ENCODE measurements around the gene MAPK8IP3. TPM values are rescaled to one million over a fixed set of nuclear protein-coding genes. Genes with fewer than 3 reads are reported as not detected.

The MAPK8IP3 gene
- total RNA-seq, 6 experiments from 2014 or later = 34.3 to 39.9 (median 37.1) TPM

DNA sequence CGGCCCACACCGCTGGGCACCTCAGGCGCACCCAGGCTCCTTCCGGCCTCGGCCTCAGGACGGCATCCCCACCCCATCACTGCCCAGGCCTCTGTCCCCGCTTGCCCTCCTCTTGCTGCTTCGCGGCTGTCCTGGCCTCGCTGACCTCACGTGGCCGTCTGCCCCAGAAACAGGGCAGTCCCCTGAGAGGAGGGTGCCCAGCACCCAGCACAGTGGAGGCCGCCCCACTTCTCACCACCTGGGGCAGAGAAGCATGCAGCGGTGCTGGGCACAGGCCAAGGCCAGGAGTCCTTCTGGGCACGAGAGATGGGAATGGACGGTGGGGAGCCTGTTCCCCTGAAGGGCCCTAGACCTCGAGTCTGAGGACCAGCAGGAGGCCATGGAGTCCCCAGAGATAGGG is 111.7 kb downstream of the MAPK8IP3 start:
- DNase-seq = no peak
- Mint-ChIP-seq H3K27me3 (ENCODE audit: insufficient read depth) (no peaks in the 10 kb centered on the region), H3K4me3 (no peak overlapping the region), H3K9me3 (no peaks in the 10 kb centered on the region), H3K4me1 (ENCODE audit: low read depth) (peaks cover 5% of the 10 kb centered on the region; the same call in 1 of the 2 replicates), H3K27ac (no peak overlapping the region), H3K36me3 (ENCODE audit: low read depth) (peaks cover 8% of the 10 kb centered on the region; the same call in 1 of the 2 replicates)
- TF ChIP-seq, protein P1, sequence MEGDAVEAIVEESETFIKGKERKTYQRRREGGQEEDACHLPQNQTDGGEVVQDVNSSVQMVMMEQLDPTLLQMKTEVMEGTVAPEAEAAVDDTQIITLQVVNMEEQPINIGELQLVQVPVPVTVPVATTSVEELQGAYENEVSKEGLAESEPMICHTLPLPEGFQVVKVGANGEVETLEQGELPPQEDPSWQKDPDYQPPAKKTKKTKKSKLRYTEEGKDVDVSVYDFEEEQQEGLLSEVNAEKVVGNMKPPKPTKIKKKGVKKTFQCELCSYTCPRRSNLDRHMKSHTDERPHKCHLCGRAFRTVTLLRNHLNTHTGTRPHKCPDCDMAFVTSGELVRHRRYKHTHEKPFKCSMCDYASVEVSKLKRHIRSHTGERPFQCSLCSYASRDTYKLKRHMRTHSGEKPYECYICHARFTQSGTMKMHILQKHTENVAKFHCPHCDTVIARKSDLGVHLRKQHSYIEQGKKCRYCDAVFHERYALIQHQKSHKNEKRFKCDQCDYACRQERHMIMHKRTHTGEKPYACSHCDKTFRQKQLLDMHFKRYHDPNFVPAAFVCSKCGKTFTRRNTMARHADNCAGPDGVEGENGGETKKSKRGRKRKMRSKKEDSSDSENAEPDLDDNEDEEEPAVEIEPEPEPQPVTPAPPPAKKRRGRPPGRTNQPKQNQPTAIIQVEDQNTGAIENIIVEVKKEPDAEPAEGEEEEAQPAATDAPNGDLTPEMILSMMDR (IDR thresholded peaks at IDR 0.05) = no peak

DNA sequence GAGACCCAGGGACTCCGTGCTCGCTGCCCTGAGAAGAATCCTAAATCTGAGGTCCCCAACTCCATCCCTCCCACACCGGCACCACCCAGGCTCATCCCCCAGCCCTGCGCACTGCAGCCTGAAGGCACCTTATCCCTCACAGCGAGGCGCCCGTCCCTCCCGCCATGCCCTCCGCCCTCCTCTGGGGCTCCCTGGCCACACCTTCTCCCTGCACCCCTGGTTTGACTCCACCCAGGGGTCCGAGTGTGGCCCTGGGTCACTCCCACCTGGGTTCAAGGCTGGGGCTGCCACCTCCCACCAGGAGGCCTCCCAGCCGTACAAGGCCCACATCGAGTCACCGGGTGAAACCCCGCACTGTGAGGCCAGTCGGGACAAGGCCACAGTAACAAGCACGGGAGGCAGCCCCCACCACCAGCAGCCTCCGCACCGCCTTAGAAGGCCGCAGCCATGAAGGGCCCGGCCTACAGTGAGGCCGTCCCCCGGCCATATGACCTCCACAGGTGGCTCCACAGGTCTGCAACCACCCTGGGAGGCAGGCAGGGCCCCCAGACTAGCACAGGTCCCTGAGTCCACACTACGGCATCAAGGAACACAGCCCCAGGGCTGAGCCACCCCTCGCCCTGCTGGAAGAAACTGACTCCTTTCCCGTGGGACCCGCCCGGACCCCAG is 112.3 kb downstream of the MAPK8IP3 start:
- DNase-seq = no peak
- no peaks in the 10 kb centered on the region for H3K27me3 Mint-ChIP-seq (ENCODE audit: insufficient read depth)
- no peaks in the 10 kb centered on the region for H3K9me3 Mint-ChIP-seq
- H3K4me3 Mint-ChIP-seq = no peak overlapping the region
- TF ChIP-seq, protein P1 (IDR thresholded peaks at IDR 0.05) = no peak
- H3K36me3 Mint-ChIP-seq (ENCODE audit: low read depth) = peaks cover 7% of the 10 kb centered on the region; the same call in 1 of the 2 replicates
- H3K27ac Mint-ChIP-seq = no peak overlapping the region
- H3K4me1 Mint-ChIP-seq (ENCODE audit: low read depth) = peaks cover 4% of the 10 kb centered on the region; the same call in 1 of the 2 replicates

DNA sequence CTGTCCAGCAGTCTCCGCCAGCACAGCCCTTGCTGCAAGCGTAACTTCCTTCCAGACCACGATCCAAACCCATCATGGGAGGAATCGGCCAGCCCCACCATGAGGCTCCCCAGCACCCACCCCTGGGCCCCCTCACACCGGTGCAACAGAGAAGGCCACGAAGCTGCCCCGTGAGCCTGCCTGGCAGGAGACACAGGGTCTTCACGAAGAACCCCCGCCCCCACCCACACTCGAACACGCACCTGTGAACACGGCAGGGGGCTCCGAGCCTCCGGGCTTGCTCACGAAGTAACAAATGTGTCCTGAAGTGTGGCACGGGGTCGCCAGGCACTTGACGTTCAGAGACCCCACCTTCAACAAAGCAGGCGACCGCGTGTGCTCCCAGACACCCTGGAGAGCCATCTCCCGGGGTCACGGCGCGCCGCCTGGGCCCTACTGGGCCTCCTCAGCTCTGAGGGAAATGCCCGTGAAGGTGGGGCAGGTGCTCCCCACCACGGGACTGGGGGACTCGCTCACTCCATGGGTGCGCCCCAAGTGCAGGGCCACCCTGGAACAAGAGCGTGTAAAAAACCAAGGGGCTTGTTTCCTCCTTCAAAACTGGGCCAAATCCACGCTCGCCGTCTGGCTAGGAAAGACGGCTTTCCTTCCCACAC is 113.0 kb downstream of the MAPK8IP3 start:
- Mint-ChIP-seq H3K27ac (no peak overlapping the region), H3K36me3 (ENCODE audit: low read depth) (peaks cover under 1% of the 10 kb centered on the region; the same call in 1 of the 2 replicates), H3K4me3 (no peak overlapping the region)

DNA sequence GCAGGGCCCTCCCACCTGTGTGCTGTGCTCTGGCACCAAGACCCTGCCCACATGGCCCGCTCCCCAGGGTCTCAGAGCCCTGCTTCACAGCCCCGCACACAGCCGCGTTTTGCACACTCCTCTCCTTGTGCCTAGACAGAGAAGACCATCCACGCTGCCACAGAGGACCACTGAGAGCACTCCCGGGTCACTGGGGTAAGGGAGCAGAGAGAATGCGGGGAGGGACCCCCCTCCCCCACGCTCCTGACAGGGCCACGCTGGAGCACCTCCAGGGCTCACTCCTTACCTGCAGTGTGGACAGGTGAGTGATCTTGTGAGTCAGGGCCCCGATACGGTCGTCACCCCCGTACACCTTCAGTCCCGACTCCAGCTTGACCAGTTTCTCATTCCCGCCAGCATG is 113.6 kb downstream of the MAPK8IP3 start:
- H3K36me3 Mint-ChIP-seq (ENCODE audit: low read depth) = no peaks in the 10 kb centered on the region

More for the DNA sequence above, 113.0 kb downstream of the MAPK8IP3 start:
- H3K4me1 Mint-ChIP-seq (ENCODE audit: low read depth) = peaks cover 5% of the 10 kb centered on the region
- no peak for DNase-seq
- H3K27me3 Mint-ChIP-seq (ENCODE audit: insufficient read depth) = no peaks in the 10 kb centered on the region
- TF ChIP-seq, protein P1 (IDR thresholded peaks at IDR 0.05) = no peak
- no peaks in the 10 kb centered on the region for H3K9me3 Mint-ChIP-seq

More for the DNA sequence above, 113.6 kb downstream of the MAPK8IP3 start:
- H3K9me3 Mint-ChIP-seq = no peaks in the 10 kb centered on the region
- H3K27ac Mint-ChIP-seq = no peak overlapping the region
- no peak overlapping the region for H3K4me3 Mint-ChIP-seq
- H3K4me1 Mint-ChIP-seq (ENCODE audit: low read depth) = peaks cover 11% of the 10 kb centered on the region
- H3K27me3 Mint-ChIP-seq (ENCODE audit: insufficient read depth) = no peaks in the 10 kb centered on the region
- DNase-seq = no peak
- TF ChIP-seq, protein P1 (IDR thresholded peaks at IDR 0.05) = no peak

Small RNA genes within 50 kb of the gene (microRNA-seq; reads per million reads assigned to microRNA genes)
- 16.2 reads per million, percentile 21 among the genes with 10 or more reads in this experiment for gene MIR3177

Other genes with a start within 250 kb of the MAPK8IP3 start
- gene CLCN7, start 231.2 kb upstream of the MAPK8IP3 start, total RNA-seq (2021; fragmentation: NEBNext Ultra II Directional; extraction: Animal tissue kit (Norgen Biotek cat#: 25700)) = 10 to 100 TPM; 47.5 to 62.6 (median 51.3) TPM
- under 1 TPM in 4 of 6 experiments, not detected in 2; 0.14 to 0.24 (median 0.18) TPM for gene PTX4, start 217.3 kb upstream of the MAPK8IP3 start, total RNA-seq (2021; fragmentation: NEBNext Ultra II Directional; extraction: Animal tissue kit (Norgen Biotek cat#: 25700))
- gene TELO2, start 212.8 kb upstream of the MAPK8IP3 start, total RNA-seq (2021; fragmentation: NEBNext Ultra II Directional; extraction: Animal tissue kit (Norgen Biotek cat#: 25700)) = 10 to 100 TPM; 28.6 to 37.4 (median 34.8) TPM
- 10 to 100 TPM; 15.4 to 28.5 (median 16.2) TPM for gene TMEM204, start 172.5 kb upstream of the MAPK8IP3 start, total RNA-seq (2021; fragmentation: NEBNext Ultra II Directional; extraction: Animal tissue kit (Norgen Biotek cat#: 25700))
- gene IFT140, start 94.1 kb upstream of the MAPK8IP3 start, total RNA-seq (2021; fragmentation: NEBNext Ultra II Directional; extraction: Animal tissue kit (Norgen Biotek cat#: 25700)) = 10 to 100 TPM; 11.1 to 15.6 (median 13.2) TPM
- gene CRAMP1, start 93.8 kb upstream of the MAPK8IP3 start, total RNA-seq (2021; fragmentation: NEBNext Ultra II Directional; extraction: Animal tissue kit (Norgen Biotek cat#: 25700)) = 10 to 100 TPM; 10.7 to 14.2 (median 12.4) TPM
- gene JPT2, start 27.9 kb upstream of the MAPK8IP3 start, total RNA-seq (2021; fragmentation: NEBNext Ultra II Directional; extraction: Animal tissue kit (Norgen Biotek cat#: 25700)) = 10 to 100 TPM; 71.7 to 92.9 (median 80.8) TPM
- 10 to 100 TPM; 28.2 to 61.0 (median 31.3) TPM for gene NME3, start 65.3 kb downstream of the MAPK8IP3 start, total RNA-seq (2021; fragmentation: NEBNext Ultra II Directional; extraction: Animal tissue kit (Norgen Biotek cat#: 25700))
- 10 to 100 TPM; 11.4 to 16.1 (median 12.3) TPM for gene EME2, start 66.6 kb downstream of the MAPK8IP3 start, total RNA-seq (2021; fragmentation: NEBNext Ultra II Directional; extraction: Animal tissue kit (Norgen Biotek cat#: 25700))
- gene MRPS34, start 66.9 kb downstream of the MAPK8IP3 start, total RNA-seq (2021; fragmentation: NEBNext Ultra II Directional; extraction: Animal tissue kit (Norgen Biotek cat#: 25700)) = 100 to 1,000 TPM; 122 to 161 (median 132) TPM
- 10 to 100 TPM; 12.3 to 15.8 (median 13.9) TPM for gene SPSB3, start 76.4 kb downstream of the MAPK8IP3 start, total RNA-seq (2021; fragmentation: NEBNext Ultra II Directional; extraction: Animal tissue kit (Norgen Biotek cat#: 25700))
- 10 to 100 TPM; 41.5 to 53.8 (median 43.5) TPM for gene NUBP2, start 76.8 kb downstream of the MAPK8IP3 start, total RNA-seq (2021; fragmentation: NEBNext Ultra II Directional; extraction: Animal tissue kit (Norgen Biotek cat#: 25700))
- gene IGFALS, start 87.5 kb downstream of the MAPK8IP3 start, total RNA-seq (2021; fragmentation: NEBNext Ultra II Directional; extraction: Animal tissue kit (Norgen Biotek cat#: 25700)) = not detected
- gene HAGH, start 120.6 kb downstream of the MAPK8IP3 start, total RNA-seq (2021; fragmentation: NEBNext Ultra II Directional; extraction: Animal tissue kit (Norgen Biotek cat#: 25700)) = 10 to 100 TPM; 34.2 to 55.3 (median 38.7) TPM
- gene FAHD1, start 121.0 kb downstream of the MAPK8IP3 start, total RNA-seq (2021; fragmentation: NEBNext Ultra II Directional; extraction: Animal tissue kit (Norgen Biotek cat#: 25700)) = 10 to 100 TPM; 29.4 to 40.7 (median 31.2) TPM
- not detected for gene MEIOB, start 166.0 kb downstream of the MAPK8IP3 start, total RNA-seq (2021; fragmentation: NEBNext Ultra II Directional; extraction: Animal tissue kit (Norgen Biotek cat#: 25700))
- gene HS3ST6, start 212.2 kb downstream of the MAPK8IP3 start, total RNA-seq (2021; fragmentation: NEBNext Ultra II Directional; extraction: Animal tissue kit (Norgen Biotek cat#: 25700)) = not detected
- gene MSRB1, start 237.0 kb downstream of the MAPK8IP3 start, total RNA-seq (2021; fragmentation: NEBNext Ultra II Directional; extraction: Animal tissue kit (Norgen Biotek cat#: 25700)) = 10 to 100 TPM; 21.0 to 27.4 (median 22.7) TPM
- not detected for gene RPL3L, start 248.5 kb downstream of the MAPK8IP3 start, total RNA-seq (2021; fragmentation: NEBNext Ultra II Directional; extraction: Animal tissue kit (Norgen Biotek cat#: 25700))

Measured in HFFc6 (cell line).